H1 (cell line): ENCODE measurements around the gene MAP10. TPM values are rescaled to one million over a fixed set of nuclear protein-coding genes. Genes with fewer than 3 reads are reported as not detected.

Experiments used
- USF2 ChIP-seq: IDR thresholded peaks from 2 replicates; pipeline ENCODE4 v1.6.1; 2011; ENCODE audit warnings: low read length, improper control_type of control experiment
- polyA plus RNA-seq, 7 experiments: library from polyadenylated mRNA; depleted of rRNA in 3 of 7; stranded (reverse) in 5 of 7; unstranded in 2 of 7; fragments of >200 nt in 5 of 7; fragments of 200-250 nt in 2 of 7; gene quantifications; 1 replicate in 5 of 7; 2 replicates in 1 of 7; 4 replicates in 1 of 7; pipeline versions ENCODE4 v1.2.1 to v1.2.3, GENCODE V29; 2011 to 2013; ENCODE audit warnings: missing spikeins in 2 of 7, mixed read lengths in 2 of 7
- total RNA-seq: library from RNA; stranded (reverse); fragmentation: NEBNext Ultra II Directional; extraction: Animal tissue kit (Norgen Biotek cat#: 25700); gene quantifications from 2 replicates; pipeline ENCODE4 v1.2.1, GENCODE V29; 2021

Gene MAP10
- total and polyA plus RNA-seq, 2 of the 8 experiments (the other 6 are each of a cell fraction or from before 2014, with no cell fraction given): 1.5 to 3.5 TPM

- TF ChIP-seq USF2: no peak
Observed at GRCh38 chr1:232766241-232766890, 38.9 kb upstream of the MAP10 start (continued).
